ENCODE measurements around the gene RBM47.
A peak's percentile ranks its signal among the peaks of the same experiment; 100 is the strongest.

Gene RBM47

DNA sequence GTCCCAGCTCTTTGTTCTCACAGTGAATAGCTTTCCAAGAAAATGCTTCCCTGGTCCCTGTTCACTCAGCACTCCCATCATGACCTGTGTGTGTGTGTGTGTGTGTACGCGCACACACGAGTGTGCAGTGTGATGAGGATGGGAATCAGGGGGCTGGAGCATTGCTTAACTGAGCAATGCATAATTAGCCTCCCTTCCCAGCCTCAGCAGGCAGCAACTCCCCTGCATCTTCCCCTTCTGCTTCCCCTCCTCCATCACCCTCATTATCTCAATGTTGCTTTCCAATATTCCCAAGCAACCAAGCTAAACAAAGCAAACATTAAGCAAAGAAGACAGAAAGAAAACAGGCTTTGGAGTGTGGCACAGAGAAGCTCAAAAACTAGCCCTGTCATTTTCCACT, 137.0 kb downstream of the RBM47 start:
- WGBS = no CpG with 5 or more reads among the region's 3 CpGs
- Histone ChIP-seq H3K4me2 (ENCODE audit: low read length, poor library complexity, severe bottlenecking) (no peak overlapping the region), H2BK5ac (ENCODE audit: low read depth, low read length, poor library complexity, severe bottlenecking) (no peak overlapping the region)

GRCh38 chr4:40490481-40490880, 139.2 kb downstream of the RBM47 start:
- no peaks in the 10 kb centered on the region for H3K79me1 ChIP-seq (replicated peaks; ENCODE audit: low read length, poor library complexity, severe bottlenecking)
- no peak overlapping the region for H2AFZ ChIP-seq (ENCODE audit: low read depth, low read length)
- H3K4me2 ChIP-seq (ENCODE audit: low read length, poor library complexity, severe bottlenecking) = no peak overlapping the region
- H3K9me3 ChIP-seq (ENCODE audit: control insufficient read depth, low read length) = no peaks in the 10 kb centered on the region
- H3K4me3 ChIP-seq (ENCODE audit: insufficient read depth in 1 of 2, low read depth in 1 of 2, low read length in 2 of 2) = no peak overlapping the region
- no peak overlapping the region for H3K9ac ChIP-seq (ENCODE audit: low read length)
- 90% methylated on average over 8 of the region's 10 CpGs for WGBS
- H4K8ac ChIP-seq (ENCODE audit: low read length) = no peak overlapping the region
- H3K14ac ChIP-seq (ENCODE audit: low read length in 2 of 2) = no peak overlapping the region
- H2BK120ac ChIP-seq (ENCODE audit: low read depth, low read length) = no peak overlapping the region
- no peak overlapping the region for H2BK12ac ChIP-seq (ENCODE audit: low read length in 2 of 2)
- no peak overlapping the region for H2AK5ac ChIP-seq (ENCODE audit: low read length, severe bottlenecking)
- no peaks in the 10 kb centered on the region for H3K27me3 ChIP-seq (ENCODE audit: control insufficient read depth in 1 of 2, insufficient read depth in 1 of 2, low read length in 2 of 2)
- no peak for DNase-seq
- H4K91ac ChIP-seq (ENCODE audit: low read length) = no peak overlapping the region
- H3K27ac ChIP-seq (ENCODE audit: low read length, poor library complexity, severe bottlenecking) = no peak overlapping the region
- no peak overlapping the region for H2BK15ac ChIP-seq (ENCODE audit: low read depth, poor library complexity, severe bottlenecking)
- H3K36me3 ChIP-seq (ENCODE audit: control insufficient read depth in 1 of 2, insufficient read depth in 2 of 2, low read depth in 1 of 2, low read length in 2 of 2) = no peaks in the 10 kb centered on the region
- peaks cover 3% of the 10 kb centered on the region for H3K4me1 ChIP-seq (ENCODE audit: control insufficient read depth, insufficient read depth, low read depth, low read length)
- no peak overlapping the region for H2BK5ac ChIP-seq (ENCODE audit: low read depth, low read length, poor library complexity, severe bottlenecking)
- H3K4ac ChIP-seq (ENCODE audit: low read depth in 1 of 2, low read length in 2 of 2) = no peak overlapping the region
- H3K23ac ChIP-seq (ENCODE audit: low read length in 2 of 2) = no peak overlapping the region
- H3K18ac ChIP-seq (ENCODE audit: low read depth in 1 of 2, low read length in 2 of 2) = no peak overlapping the region

More for the DNA sequence above, 137.0 kb downstream of the RBM47 start:
- Histone ChIP-seq H2BK120ac (ENCODE audit: low read depth, low read length) (no peak overlapping the region), H2AFZ (ENCODE audit: low read depth, low read length) (no peak overlapping the region), H3K18ac (ENCODE audit: low read depth in 1 of 2, low read length in 2 of 2) (peak overlapping the region in 1 of 2 experiments; percentile 54), H2AK5ac (ENCODE audit: low read length, severe bottlenecking) (no peak overlapping the region), H3K23ac (ENCODE audit: low read length in 2 of 2) (no peak overlapping the region), H3K27me3 (ENCODE audit: control insufficient read depth in 1 of 2, insufficient read depth in 1 of 2, low read length in 2 of 2) (no peaks in the 10 kb centered on the region), H3K4me1 (ENCODE audit: control insufficient read depth, insufficient read depth, low read depth, low read length) (peaks cover 3% of the 10 kb centered on the region), H3K79me1 (replicated peaks; ENCODE audit: low read length, poor library complexity, severe bottlenecking) (no peaks in the 10 kb centered on the region), H3K27ac (ENCODE audit: low read length, poor library complexity, severe bottlenecking) (no peak overlapping the region), H3K4ac (ENCODE audit: low read depth in 1 of 2, low read length in 2 of 2) (no peak overlapping the region), H4K8ac (ENCODE audit: low read length) (no peak overlapping the region), H3K36me3 (ENCODE audit: control insufficient read depth in 1 of 2, insufficient read depth in 2 of 2, low read depth in 1 of 2, low read length in 2 of 2) (no peaks in the 10 kb centered on the region), H4K91ac (ENCODE audit: low read length) (no peak overlapping the region), H3K9ac (ENCODE audit: low read length) (no peak overlapping the region), H3K9me3 (ENCODE audit: control insufficient read depth, low read length) (no peaks in the 10 kb centered on the region), H2BK15ac (ENCODE audit: low read depth, poor library complexity, severe bottlenecking) (no peak overlapping the region), H3K4me3 (ENCODE audit: insufficient read depth in 1 of 2, low read depth in 1 of 2, low read length in 2 of 2) (no peak overlapping the region), H3K14ac (ENCODE audit: low read length in 2 of 2) (no peak overlapping the region), H2BK12ac (ENCODE audit: low read length in 2 of 2) (peak overlapping the region in 1 of 2 experiments; percentile 51)
- DNase-seq = peak; percentile 65

DNA sequence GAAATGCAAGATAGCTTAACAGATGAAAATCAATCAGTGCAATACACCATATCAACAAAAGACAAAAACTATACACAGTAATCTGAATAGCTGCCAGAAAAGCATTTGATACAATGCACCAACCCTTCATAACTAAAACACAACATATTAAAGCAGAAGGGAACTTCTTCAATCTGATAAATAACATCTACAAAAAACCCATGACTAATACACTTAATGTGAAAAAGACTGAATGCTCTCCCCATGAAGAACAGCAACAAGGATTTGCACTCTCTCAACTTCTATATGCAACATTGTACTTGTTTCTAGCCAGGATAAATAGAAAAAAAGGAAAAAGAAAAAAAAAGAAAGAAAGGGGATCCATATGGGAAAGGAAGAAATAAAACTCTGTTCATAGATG, 139.7 kb downstream of the RBM47 start:
- H3K27ac ChIP-seq (ENCODE audit: low read length, poor library complexity, severe bottlenecking) = no peak overlapping the region
- H2BK5ac ChIP-seq (ENCODE audit: low read depth, low read length, poor library complexity, severe bottlenecking) = no peak overlapping the region
- no peaks in the 10 kb centered on the region for H3K36me3 ChIP-seq (ENCODE audit: control insufficient read depth in 1 of 2, insufficient read depth in 2 of 2, low read depth in 1 of 2, low read length in 2 of 2)
- no peak overlapping the region for H3K14ac ChIP-seq (ENCODE audit: low read length in 2 of 2)
- H2BK12ac ChIP-seq (ENCODE audit: low read length in 2 of 2) = no peak overlapping the region
- H4K91ac ChIP-seq (ENCODE audit: low read length) = no peak overlapping the region
- H3K79me1 ChIP-seq (replicated peaks; ENCODE audit: low read length, poor library complexity, severe bottlenecking) = no peaks in the 10 kb centered on the region
- no peak overlapping the region for H2BK15ac ChIP-seq (ENCODE audit: low read depth, poor library complexity, severe bottlenecking)
- H3K4ac ChIP-seq (ENCODE audit: low read depth in 1 of 2, low read length in 2 of 2) = no peak overlapping the region
- no peaks in the 10 kb centered on the region for H3K27me3 ChIP-seq (ENCODE audit: control insufficient read depth in 1 of 2, insufficient read depth in 1 of 2, low read length in 2 of 2)
- H2BK120ac ChIP-seq (ENCODE audit: low read depth, low read length) = no peak overlapping the region
- H2AK5ac ChIP-seq (ENCODE audit: low read length, severe bottlenecking) = no peak overlapping the region
- H3K9ac ChIP-seq (ENCODE audit: low read length) = no peak overlapping the region
- H3K18ac ChIP-seq (ENCODE audit: low read depth in 1 of 2, low read length in 2 of 2) = no peak overlapping the region
- H2AFZ ChIP-seq (ENCODE audit: low read depth, low read length) = no peak overlapping the region
- H3K9me3 ChIP-seq (ENCODE audit: control insufficient read depth, low read length) = no peaks in the 10 kb centered on the region
- H3K23ac ChIP-seq (ENCODE audit: low read length in 2 of 2) = no peak overlapping the region
- H3K4me1 ChIP-seq (ENCODE audit: control insufficient read depth, insufficient read depth, low read depth, low read length) = peaks cover 3% of the 10 kb centered on the region
- H3K4me2 ChIP-seq (ENCODE audit: low read length, poor library complexity, severe bottlenecking) = no peak overlapping the region
- peak; percentile 22 for DNase-seq
- H3K4me3 ChIP-seq (ENCODE audit: insufficient read depth in 1 of 2, low read depth in 1 of 2, low read length in 2 of 2) = no peak overlapping the region
- H4K8ac ChIP-seq (ENCODE audit: low read length) = no peak overlapping the region

DNA sequence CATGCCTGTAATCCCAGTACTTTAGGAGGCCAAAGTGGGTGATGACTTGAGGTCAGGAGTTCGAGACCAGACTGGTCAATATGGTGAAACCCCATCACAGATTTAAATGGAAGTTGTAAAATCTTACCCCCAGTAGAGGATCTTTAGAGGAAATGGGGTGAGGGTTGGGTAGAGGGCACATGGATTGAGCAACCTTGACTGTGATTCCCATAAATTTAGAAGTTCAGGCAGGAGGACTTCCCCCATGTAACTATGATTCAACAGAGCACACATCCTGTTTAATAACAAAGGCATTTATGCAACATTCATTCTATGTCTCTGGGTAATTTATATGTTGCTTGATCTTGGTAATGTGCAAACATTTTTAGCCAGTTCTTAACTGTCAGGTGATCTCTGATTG, 143.1 kb downstream of the RBM47 start:
- Histone ChIP-seq H2AK5ac (ENCODE audit: low read length, severe bottlenecking) (no peak overlapping the region), H3K4me3 (ENCODE audit: insufficient read depth in 1 of 2, low read depth in 1 of 2, low read length in 2 of 2) (no peak overlapping the region), H3K18ac (ENCODE audit: low read depth in 1 of 2, low read length in 2 of 2) (no peak overlapping the region), H3K27me3 (ENCODE audit: control insufficient read depth in 1 of 2, insufficient read depth in 1 of 2, low read length in 2 of 2) (no peaks in the 10 kb centered on the region), H3K9ac (ENCODE audit: low read length) (peak overlapping the region; percentile 13), H2AFZ (ENCODE audit: low read depth, low read length) (no peak overlapping the region), H4K8ac (ENCODE audit: low read length) (no peak overlapping the region), H3K27ac (ENCODE audit: low read length, poor library complexity, severe bottlenecking) (no peak overlapping the region), H3K4ac (ENCODE audit: low read depth in 1 of 2, low read length in 2 of 2) (no peak overlapping the region), H3K36me3 (ENCODE audit: control insufficient read depth in 1 of 2, insufficient read depth in 2 of 2, low read depth in 1 of 2, low read length in 2 of 2) (no peaks in the 10 kb centered on the region), H4K91ac (ENCODE audit: low read length) (no peak overlapping the region), H3K23ac (ENCODE audit: low read length in 2 of 2) (no peak overlapping the region), H2BK5ac (ENCODE audit: low read depth, low read length, poor library complexity, severe bottlenecking) (no peak overlapping the region), H3K79me1 (replicated peaks; ENCODE audit: low read length, poor library complexity, severe bottlenecking) (no peaks in the 10 kb centered on the region), H3K9me3 (ENCODE audit: control insufficient read depth, low read length) (no peaks in the 10 kb centered on the region), H3K4me1 (ENCODE audit: control insufficient read depth, insufficient read depth, low read depth, low read length) (peaks cover under 1% of the 10 kb centered on the region), H3K14ac (ENCODE audit: low read length in 2 of 2) (no peak overlapping the region), H2BK15ac (ENCODE audit: low read depth, poor library complexity, severe bottlenecking) (no peak overlapping the region), H2BK120ac (ENCODE audit: low read depth, low read length) (no peak overlapping the region), H2BK12ac (ENCODE audit: low read length in 2 of 2) (no peak overlapping the region), H3K4me2 (ENCODE audit: low read length, poor library complexity, severe bottlenecking) (no peak overlapping the region)
- peak; percentile 58 for DNase-seq
- WGBS = no CpG with 5 or more reads among the region's 1 CpG
